B cell (primary cell): ENCODE measurements around the gene AXIN2.

Experiments
- EZH2 ChIP-seq: IDR thresholded peaks from 2 replicates; pipeline ENCODE4 v1.6.1; 2012; ENCODE audit warnings: borderline replicate concordance, low read depth, mild to moderate bottlenecking, moderate library complexity, low read length; ENCODE audit not compliant: insufficient read depth, poor library complexity, severe bottlenecking
- TF ChIP-seq, protein P1 (sequence below): fragments of 200-600 bp; IDR thresholded peaks from one replicate; pipeline ENCODE4 v1.8.0; 2022; ENCODE audit warnings: antibody characterized with exemption, mild to moderate bottlenecking

GRCh38 chr17:65588181-65588808 is 26.8 kb upstream of the AXIN2 start:
- TF ChIP-seq, protein P1, sequence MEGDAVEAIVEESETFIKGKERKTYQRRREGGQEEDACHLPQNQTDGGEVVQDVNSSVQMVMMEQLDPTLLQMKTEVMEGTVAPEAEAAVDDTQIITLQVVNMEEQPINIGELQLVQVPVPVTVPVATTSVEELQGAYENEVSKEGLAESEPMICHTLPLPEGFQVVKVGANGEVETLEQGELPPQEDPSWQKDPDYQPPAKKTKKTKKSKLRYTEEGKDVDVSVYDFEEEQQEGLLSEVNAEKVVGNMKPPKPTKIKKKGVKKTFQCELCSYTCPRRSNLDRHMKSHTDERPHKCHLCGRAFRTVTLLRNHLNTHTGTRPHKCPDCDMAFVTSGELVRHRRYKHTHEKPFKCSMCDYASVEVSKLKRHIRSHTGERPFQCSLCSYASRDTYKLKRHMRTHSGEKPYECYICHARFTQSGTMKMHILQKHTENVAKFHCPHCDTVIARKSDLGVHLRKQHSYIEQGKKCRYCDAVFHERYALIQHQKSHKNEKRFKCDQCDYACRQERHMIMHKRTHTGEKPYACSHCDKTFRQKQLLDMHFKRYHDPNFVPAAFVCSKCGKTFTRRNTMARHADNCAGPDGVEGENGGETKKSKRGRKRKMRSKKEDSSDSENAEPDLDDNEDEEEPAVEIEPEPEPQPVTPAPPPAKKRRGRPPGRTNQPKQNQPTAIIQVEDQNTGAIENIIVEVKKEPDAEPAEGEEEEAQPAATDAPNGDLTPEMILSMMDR = no peak
- no peak for TF ChIP-seq EZH2
